Measurements from ENCODE around the gene TTC7B. TPM values are rescaled to one million over a fixed set of nuclear protein-coding genes. Genes with fewer than 3 reads are reported as not detected.

Gene TTC7B
- total RNA-seq, 1 donor from 2014 or later, result 6.1 TPM

- intact Hi-C loops (cut with micrococcal nuclease), result no loop called here
- Mint-ChIP-seq H3K27ac (no peak overlapping the region), H3K4me1 (ENCODE audit: low read depth) (no peaks in the 10 kb centered on the region), H3K4me3 (ENCODE audit: low read depth) (no peak overlapping the region), H3K27me3 (ENCODE audit: low read depth) (no peaks in the 10 kb centered on the region), H3K36me3 (ENCODE audit: low read depth) (no peaks in the 10 kb centered on the region), H3K9me3 (no peaks in the 10 kb centered on the region)
- DNase-seq (ENCODE audit: low spot score), result no peak
These were observed 240.9 kb downstream of the TTC7B start for GRCh38 chr14:90575336-90575735.

- no peaks in the 10 kb centered on the region for H3K9me3 Mint-ChIP-seq
- DNase-seq (ENCODE audit: low spot score), result no peak
- H3K4me3 Mint-ChIP-seq (ENCODE audit: low read depth), result no peak overlapping the region
- no peaks in the 10 kb centered on the region for H3K27me3 Mint-ChIP-seq (ENCODE audit: low read depth)
- H3K27ac Mint-ChIP-seq, result no peak overlapping the region
- H3K36me3 Mint-ChIP-seq (ENCODE audit: low read depth), result no peaks in the 10 kb centered on the region
- H3K4me1 Mint-ChIP-seq (ENCODE audit: low read depth), result no peaks in the 10 kb centered on the region
- intact Hi-C loops (cut with micrococcal nuclease), result no loop called here
These were observed 241.8 kb downstream of the TTC7B start for GRCh38 chr14:90574188-90575131.

- H3K27ac Mint-ChIP-seq, result no peak overlapping the region
- H3K9me3 Mint-ChIP-seq, result no peaks in the 10 kb centered on the region
- intact Hi-C loops (cut with micrococcal nuclease), result no loop called here
- H3K4me3 Mint-ChIP-seq (ENCODE audit: low read depth), result no peak overlapping the region
- no peaks in the 10 kb centered on the region for H3K36me3 Mint-ChIP-seq (ENCODE audit: low read depth)
- no peaks in the 10 kb centered on the region for H3K4me1 Mint-ChIP-seq (ENCODE audit: low read depth)
- DNase-seq (ENCODE audit: low spot score), result no peak
- H3K27me3 Mint-ChIP-seq (ENCODE audit: low read depth), result no peaks in the 10 kb centered on the region
These were observed 242.7 kb downstream of the TTC7B start for GRCh38 chr14:90573385-90574105.

- Mint-ChIP-seq H3K27ac (no peak overlapping the region), H3K4me3 (ENCODE audit: low read depth) (no peak overlapping the region), H3K4me1 (ENCODE audit: low read depth) (no peaks in the 10 kb centered on the region), H3K27me3 (ENCODE audit: low read depth) (no peaks in the 10 kb centered on the region), H3K36me3 (ENCODE audit: low read depth) (no peaks in the 10 kb centered on the region), H3K9me3 (no peaks in the 10 kb centered on the region)
- intact Hi-C loops (cut with micrococcal nuclease), result no loop called here
- no peak for DNase-seq (ENCODE audit: low spot score)
These were observed 243.6 kb downstream of the TTC7B start for GRCh38 chr14:90572441-90573150.

- no peak overlapping the region for H3K27ac Mint-ChIP-seq
- intact Hi-C loops (cut with micrococcal nuclease), result no loop called here
- DNase-seq (ENCODE audit: low spot score), result no peak
- no peaks in the 10 kb centered on the region for H3K4me1 Mint-ChIP-seq (ENCODE audit: low read depth)
- H3K4me3 Mint-ChIP-seq (ENCODE audit: low read depth), result no peak overlapping the region
- H3K27me3 Mint-ChIP-seq (ENCODE audit: low read depth), result no peaks in the 10 kb centered on the region
- no peaks in the 10 kb centered on the region for H3K36me3 Mint-ChIP-seq (ENCODE audit: low read depth)
- H3K9me3 Mint-ChIP-seq, result no peaks in the 10 kb centered on the region
These were observed 244.9 kb downstream of the TTC7B start for GRCh38 chr14:90571149-90571947.

GRCh38 chr14:90570461-90570860 is 245.8 kb downstream of the TTC7B start:
- Mint-ChIP-seq H3K27me3 (ENCODE audit: low read depth) (no peaks in the 10 kb centered on the region), H3K27ac (no peak overlapping the region), H3K9me3 (no peaks in the 10 kb centered on the region), H3K4me3 (ENCODE audit: low read depth) (no peak overlapping the region), H3K4me1 (ENCODE audit: low read depth) (no peaks in the 10 kb centered on the region), H3K36me3 (ENCODE audit: low read depth) (no peaks in the 10 kb centered on the region)
- intact Hi-C loops (cut with micrococcal nuclease), result no loop called here
- DNase-seq (ENCODE audit: low spot score), result no peak

GRCh38 chr14:90569606-90570387 is 246.4 kb downstream of the TTC7B start:
- no peak overlapping the region for H3K4me3 Mint-ChIP-seq (ENCODE audit: low read depth)
- intact Hi-C loops (cut with micrococcal nuclease), result no loop called here
- H3K27me3 Mint-ChIP-seq (ENCODE audit: low read depth), result no peaks in the 10 kb centered on the region
- no peak for DNase-seq (ENCODE audit: low spot score)
- no peak overlapping the region for H3K27ac Mint-ChIP-seq
- no peaks in the 10 kb centered on the region for H3K4me1 Mint-ChIP-seq (ENCODE audit: low read depth)
- H3K9me3 Mint-ChIP-seq, result no peaks in the 10 kb centered on the region
- H3K36me3 Mint-ChIP-seq (ENCODE audit: low read depth), result no peaks in the 10 kb centered on the region

- Mint-ChIP-seq H3K4me1 (ENCODE audit: low read depth) (no peaks in the 10 kb centered on the region), H3K4me3 (ENCODE audit: low read depth) (no peak overlapping the region), H3K27me3 (ENCODE audit: low read depth) (no peaks in the 10 kb centered on the region), H3K36me3 (ENCODE audit: low read depth) (no peaks in the 10 kb centered on the region), H3K27ac (no peak overlapping the region), H3K9me3 (no peaks in the 10 kb centered on the region)
- intact Hi-C loops (cut with micrococcal nuclease), result no loop called here
- no peak for DNase-seq (ENCODE audit: low spot score)
These were observed 247.0 kb downstream of the TTC7B start for GRCh38 chr14:90569201-90569600.

GRCh38 chr14:90568405-90568804 is 247.8 kb downstream of the TTC7B start:
- Mint-ChIP-seq H3K36me3 (ENCODE audit: low read depth) (no peaks in the 10 kb centered on the region), H3K4me3 (ENCODE audit: low read depth) (no peak overlapping the region), H3K9me3 (no peaks in the 10 kb centered on the region), H3K27ac (no peak overlapping the region), H3K27me3 (ENCODE audit: low read depth) (no peaks in the 10 kb centered on the region), H3K4me1 (ENCODE audit: low read depth) (no peaks in the 10 kb centered on the region)
- intact Hi-C loops (cut with micrococcal nuclease), result no loop called here
- DNase-seq (ENCODE audit: low spot score), result no peak

- Mint-ChIP-seq H3K4me3 (ENCODE audit: low read depth) (no peak overlapping the region), H3K36me3 (ENCODE audit: low read depth) (no peaks in the 10 kb centered on the region), H3K4me1 (ENCODE audit: low read depth) (no peaks in the 10 kb centered on the region), H3K27ac (no peak overlapping the region), H3K9me3 (no peaks in the 10 kb centered on the region), H3K27me3 (ENCODE audit: low read depth) (no peaks in the 10 kb centered on the region)
- intact Hi-C loops (cut with micrococcal nuclease), result no loop called here
- DNase-seq (ENCODE audit: low spot score), result no peak
These were observed 248.2 kb downstream of the TTC7B start for GRCh38 chr14:90567991-90568390.

GRCh38 chr14:90567191-90567590 is 249.0 kb downstream of the TTC7B start:
- intact Hi-C loops (cut with micrococcal nuclease), result no loop called here
- Mint-ChIP-seq H3K9me3 (no peaks in the 10 kb centered on the region), H3K27me3 (ENCODE audit: low read depth) (no peaks in the 10 kb centered on the region), H3K4me1 (ENCODE audit: low read depth) (no peaks in the 10 kb centered on the region), H3K4me3 (ENCODE audit: low read depth) (no peak overlapping the region), H3K36me3 (ENCODE audit: low read depth) (no peaks in the 10 kb centered on the region), H3K27ac (no peak overlapping the region)
- no peak for DNase-seq (ENCODE audit: low spot score)

GRCh38 chr14:90566481-90566880 is 249.7 kb downstream of the TTC7B start:
- no peaks in the 10 kb centered on the region for H3K36me3 Mint-ChIP-seq (ENCODE audit: low read depth)
- no peak overlapping the region for H3K4me3 Mint-ChIP-seq (ENCODE audit: low read depth)
- H3K27ac Mint-ChIP-seq, result no peak overlapping the region

More at GRCh38 chr14:90566481-90566880, 249.7 kb downstream of the TTC7B start:
- DNase-seq (ENCODE audit: low spot score), result no peak
- intact Hi-C loops (cut with micrococcal nuclease), result no loop called here
- H3K9me3 Mint-ChIP-seq, result no peaks in the 10 kb centered on the region
- no peaks in the 10 kb centered on the region for H3K4me1 Mint-ChIP-seq (ENCODE audit: low read depth)
- H3K27me3 Mint-ChIP-seq (ENCODE audit: low read depth), result no peaks in the 10 kb centered on the region
